ENCODE results near the gene PPP1R36. TPM values are rescaled to one million over a fixed set of nuclear protein-coding genes. Genes with fewer than 3 reads are reported as not detected.
"Not testable (repeated sequence)": the region's sequence is repeated elsewhere in the genome, so short reads cannot be mapped to it uniquely, and the experiment has no call there.

Gene PPP1R36
- total RNA-seq, 4 donors from 2014 or later, result 0.31 to 2.4 (median 0.55) TPM; not detected in 1

- ATAC-seq, result no peak
- DNase-seq, result no peak
- TF ChIP-seq POLR2A (IDR thresholded peaks at IDR 0.05), result no peak
- no peak for TF ChIP-seq CTCF (IDR thresholded peaks at IDR 0.05 in 4 of 5, conservative IDR thresholded peaks at IDR 0.05 in 1 of 5)
- Histone ChIP-seq H3K27ac (no peak overlapping the region), H3K9me3 (no peaks in the 10 kb centered on the region), H3K36me3 (no peaks in the 10 kb centered on the region), H3K4me3 (peak overlapping the region in 2 of 4 donors; percentile 41 to 47), H3K27me3 (no peaks in the 10 kb centered on the region), H3K4me1 (peaks cover 15% of the 10 kb centered on the region in 2 donors)
- in situ Hi-C loops (cut with MboI; ENCODE audit: low sequenced_read_pairs in 4 of 4) (loop anchor here in 2 of 4 donors (10.0 to 25.0 kb wide), 2 partner anchors 86 to 88 kb away; no protein-coding TSS in a partner anchor), intact Hi-C loops (cut with DNase I; ENCODE audit: low total_unique reads) (loop anchor here (10.0 kb wide), 1 partner anchor 216 kb away; no protein-coding TSS in a partner anchor)
Observed at GRCh38 chr14:64549016-64549415, 745 bp upstream of the PPP1R36 start.

DNA sequence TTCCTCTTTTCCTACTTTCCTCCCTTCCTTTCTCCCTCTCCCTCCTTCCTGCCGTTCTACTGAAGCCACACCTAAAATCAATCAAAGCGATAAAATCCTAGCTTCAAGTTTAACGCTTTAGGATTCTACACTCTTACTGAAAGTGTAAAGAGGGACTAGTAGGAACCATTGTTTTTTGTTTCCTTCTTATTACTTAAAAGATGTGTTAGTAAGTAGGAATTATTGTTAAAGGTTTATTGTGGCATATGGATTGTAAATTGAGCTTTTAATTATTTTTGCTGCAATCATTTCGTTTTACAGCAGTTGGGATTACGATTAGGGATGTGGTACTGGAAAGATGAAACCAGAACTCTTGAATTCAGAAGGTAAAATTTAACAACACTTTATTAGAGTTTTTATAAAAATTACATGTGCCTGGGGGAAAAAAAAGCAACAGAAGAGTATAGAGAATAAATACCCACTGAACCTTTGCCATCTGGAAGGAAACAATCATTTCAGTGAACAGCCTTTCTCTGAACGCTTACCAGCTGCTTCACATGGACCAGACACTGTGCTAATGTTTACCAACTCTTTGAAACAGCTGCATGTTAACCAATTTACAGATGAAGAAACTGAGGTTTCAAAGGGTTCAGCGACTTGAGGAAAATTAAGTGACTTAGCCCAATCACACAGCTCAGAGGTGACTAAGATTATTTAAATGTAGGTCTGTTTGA, 1.0 kb downstream of the PPP1R36 start:
- ATAC-seq, result no peak
- Histone ChIP-seq H3K27me3 (no peaks in the 10 kb centered on the region), H3K4me3 (no peak overlapping the region), H3K9me3 (no peaks in the 10 kb centered on the region), H3K4me1 (peaks cover 0 to 6% of the 10 kb centered on the region in 2 donors), H3K36me3 (no peaks in the 10 kb centered on the region), H3K27ac (no peak overlapping the region)
- TF ChIP-seq CTCF (IDR thresholded peaks at IDR 0.05 in 4 of 5, conservative IDR thresholded peaks at IDR 0.05 in 1 of 5), result no peak
- TF ChIP-seq POLR2A (IDR thresholded peaks at IDR 0.05), result no peak
- intact Hi-C loops (cut with DNase I; ENCODE audit: low total_unique reads), result no loop called here
- in situ Hi-C loops (cut with MboI; ENCODE audit: low sequenced_read_pairs in 4 of 4), result no loop called here
- DNase-seq, result no peak

DNA sequence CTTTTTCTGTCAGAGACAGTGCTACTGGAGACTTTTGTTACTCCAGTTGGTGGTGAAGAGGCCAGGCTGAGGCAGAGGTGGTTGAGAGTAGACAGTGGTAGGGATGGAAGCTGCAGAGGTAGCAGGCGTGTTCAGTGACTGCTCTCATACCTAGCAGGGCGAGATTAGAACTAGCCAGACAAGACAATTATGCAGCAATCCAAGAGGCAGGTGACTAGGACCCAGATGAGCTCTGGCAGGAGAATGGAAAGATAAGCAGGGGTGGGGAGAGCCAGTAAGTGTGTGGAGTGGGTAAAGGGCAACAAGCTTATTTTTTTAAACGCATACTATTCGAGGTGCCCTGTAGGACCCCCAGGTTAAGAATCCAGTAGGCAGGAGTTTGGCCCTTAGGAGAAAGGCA, 4.8 kb downstream of the PPP1R36 start:
- Histone ChIP-seq H3K4me3 (no peak overlapping the region), H3K27ac (no peak overlapping the region), H3K36me3 (no peaks in the 10 kb centered on the region), H3K9me3 (no peaks in the 10 kb centered on the region), H3K4me1 (peaks cover 0 to 3% of the 10 kb centered on the region in 2 donors), H3K27me3 (no peaks in the 10 kb centered on the region)
- no peak for TF ChIP-seq POLR2A (IDR thresholded peaks at IDR 0.05)
- TF ChIP-seq CTCF (IDR thresholded peaks at IDR 0.05 in 4 of 5, conservative IDR thresholded peaks at IDR 0.05 in 1 of 5), result no peak
- in situ Hi-C loops (cut with MboI; ENCODE audit: low sequenced_read_pairs in 4 of 4), result no loop called here
- DNase-seq (no peak), ATAC-seq (no peak)
- intact Hi-C loops (cut with DNase I; ENCODE audit: low total_unique reads), result no loop called here

DNA sequence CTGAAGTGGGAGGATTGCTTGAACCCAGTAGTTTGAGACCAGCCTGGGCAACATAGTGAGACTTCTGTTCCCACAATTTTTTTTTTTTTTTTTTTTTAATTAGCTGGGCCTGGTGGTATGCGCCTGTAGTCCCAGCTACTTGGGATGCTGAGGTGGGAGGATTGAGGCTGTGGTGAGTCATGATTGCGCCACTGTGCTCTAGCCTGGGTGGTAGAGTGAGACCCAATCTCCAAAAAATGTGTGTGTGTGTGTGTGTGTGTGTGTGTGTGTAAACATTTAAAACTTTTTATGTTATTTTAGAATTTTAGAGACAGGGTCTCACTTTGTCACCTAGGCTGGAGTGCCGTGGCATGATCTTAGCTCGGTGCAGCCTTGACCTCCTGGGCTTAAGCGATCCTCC, 6.8 kb downstream of the PPP1R36 start:
- ATAC-seq, result no peak
- H3K4me1 ChIP-seq, result no peaks in the 10 kb centered on the region
- no peak for DNase-seq
- H3K36me3 ChIP-seq, result no peaks in the 10 kb centered on the region
- no peaks in the 10 kb centered on the region for H3K9me3 ChIP-seq
- TF ChIP-seq CTCF (IDR thresholded peaks at IDR 0.05 in 4 of 5, conservative IDR thresholded peaks at IDR 0.05 in 1 of 5) (no peak), POLR2A (IDR thresholded peaks at IDR 0.05) (no peak)
- intact Hi-C loops (cut with DNase I; ENCODE audit: low total_unique reads) (no loop called here), in situ Hi-C loops (cut with MboI; ENCODE audit: low sequenced_read_pairs in 4 of 4) (no loop called here)
- H3K27me3 ChIP-seq, result no peaks in the 10 kb centered on the region
- no peak overlapping the region for H3K27ac ChIP-seq
- H3K4me3 ChIP-seq, result no peak overlapping the region

GRCh38 chr14:64558216-64558615, 8.5 kb downstream of the PPP1R36 start:
- H3K4me3 ChIP-seq; intact Hi-C loops (cut with DNase I; ENCODE audit: low total_unique reads); H3K27ac ChIP-seq; in situ Hi-C loops (cut with MboI; ENCODE audit: low sequenced_read_pairs in 4 of 4); DNase-seq; H3K27me3 ChIP-seq; H3K9me3 ChIP-seq; H3K36me3 ChIP-seq; ATAC-seq; H3K4me1 ChIP-seq: not testable (repeated sequence)

Measured in gastrocnemius medialis (tissue), 4 donors.